ENCODE results near the gene TM7SF3.

- TF ChIP-seq, protein P1, sequence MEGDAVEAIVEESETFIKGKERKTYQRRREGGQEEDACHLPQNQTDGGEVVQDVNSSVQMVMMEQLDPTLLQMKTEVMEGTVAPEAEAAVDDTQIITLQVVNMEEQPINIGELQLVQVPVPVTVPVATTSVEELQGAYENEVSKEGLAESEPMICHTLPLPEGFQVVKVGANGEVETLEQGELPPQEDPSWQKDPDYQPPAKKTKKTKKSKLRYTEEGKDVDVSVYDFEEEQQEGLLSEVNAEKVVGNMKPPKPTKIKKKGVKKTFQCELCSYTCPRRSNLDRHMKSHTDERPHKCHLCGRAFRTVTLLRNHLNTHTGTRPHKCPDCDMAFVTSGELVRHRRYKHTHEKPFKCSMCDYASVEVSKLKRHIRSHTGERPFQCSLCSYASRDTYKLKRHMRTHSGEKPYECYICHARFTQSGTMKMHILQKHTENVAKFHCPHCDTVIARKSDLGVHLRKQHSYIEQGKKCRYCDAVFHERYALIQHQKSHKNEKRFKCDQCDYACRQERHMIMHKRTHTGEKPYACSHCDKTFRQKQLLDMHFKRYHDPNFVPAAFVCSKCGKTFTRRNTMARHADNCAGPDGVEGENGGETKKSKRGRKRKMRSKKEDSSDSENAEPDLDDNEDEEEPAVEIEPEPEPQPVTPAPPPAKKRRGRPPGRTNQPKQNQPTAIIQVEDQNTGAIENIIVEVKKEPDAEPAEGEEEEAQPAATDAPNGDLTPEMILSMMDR (IDR thresholded peaks at IDR 0.05): no peak
- TF ChIP-seq POLR2A (IDR thresholded peaks at IDR 0.05): no peak
Measured at GRCh38 chr12:27012982-27013255, 1.3 kb downstream of the TM7SF3 start.
